HepG2 (cell line): ENCODE measurements around the gene BPHL. TPM values are rescaled to one million over a fixed set of nuclear protein-coding genes. Genes with fewer than 3 reads are reported as not detected.

Source experiments
- ATF2 ChIP-seq: sonication (generic); formaldehyde crosslinking; IDR thresholded peaks from 2 replicates; pipeline ENCODE4 v1.4.0; 2020; ENCODE audit warnings: missing genetic modification reagents
- BRD4 ChIP-seq: sonication (generic); formaldehyde crosslinking; IDR thresholded peaks from 2 replicates; pipeline ENCODE4 v1.4.0; 2020; ENCODE audit warnings: missing genetic modification reagents
- ETV5 ChIP-seq: IDR thresholded peaks from 2 replicates; pipeline ENCODE4 v1.6.1; 2018; ENCODE audit warnings: missing biosample characterization, missing genetic modification reagents, inconsistent platforms, borderline replicate concordance
- FIP1L1 ChIP-seq: fragments of 200-400 bp; formaldehyde crosslinking; IDR thresholded peaks from 2 replicates; pipeline ENCODE4 v1.6.1; 2018; ENCODE audit warnings: low read depth, mild to moderate bottlenecking, low read length, moderate library complexity, borderline replicate concordance; ENCODE audit not compliant: insufficient read depth
- FOXP4 ChIP-seq: sonication (generic); formaldehyde crosslinking; IDR thresholded peaks from 2 replicates; pipeline ENCODE4 v1.4.0; 2020; ENCODE audit warnings: missing genetic modification reagents
- GABPA ChIP-seq, 2 experiments: IDR thresholded peaks; 2 replicates each; pipeline ENCODE4 v1.6.1; 2011 to 2016; ENCODE audit warnings: low read depth in 2 of 2, low read length in 1 of 2, missing biosample characterization in 1 of 2, missing genetic modification characterization in 1 of 2
- GPN1 ChIP-seq: sonication (generic); formaldehyde crosslinking; IDR thresholded peaks from 2 replicates; pipeline ENCODE4 v1.5.1; 2020; ENCODE audit warnings: missing genetic modification reagents, borderline replicate concordance
- HIVEP1 ChIP-seq: sonication (generic); formaldehyde crosslinking; IDR thresholded peaks from 2 replicates; pipeline ENCODE4 v1.4.0; 2020; ENCODE audit warnings: mild to moderate bottlenecking, missing genetic modification reagents
- KLF9 ChIP-seq: IDR thresholded peaks from 2 replicates; pipeline ENCODE4 v1.6.1; 2016; ENCODE audit warnings: low read depth
- NR2F6 ChIP-seq, 2 experiments: IDR thresholded peaks; 2 replicates each; pipeline ENCODE4 v1.6.1; 2016; ENCODE audit warnings: antibody characterized with exemption in 1 of 2, mild to moderate bottlenecking in 1 of 2
- SMAD3 ChIP-seq: sonication (generic); formaldehyde crosslinking; IDR thresholded peaks from 2 replicates; pipeline ENCODE4 v1.4.0; 2020; ENCODE audit warnings: missing genetic modification reagents
- SMARCE1 ChIP-seq: fragments of 450-650 bp; IDR thresholded peaks from 2 replicates; pipeline ENCODE4 v1.6.1; 2017; ENCODE audit warnings: borderline replicate concordance
- SYNCRIP ChIP-seq: fragments of 200-400 bp; formaldehyde crosslinking; IDR thresholded peaks from 2 replicates; pipeline ENCODE4 v1.6.1; 2018; ENCODE audit warnings: mild to moderate bottlenecking, low read depth, low read length; ENCODE audit not compliant: insufficient read depth
- TARDBP ChIP-seq: sonication (generic); formaldehyde crosslinking; IDR thresholded peaks from 2 replicates; pipeline ENCODE4 v1.8.0; 2022; ENCODE audit warnings: mild to moderate bottlenecking, missing genetic modification reagents
- TRIM24 ChIP-seq: sonication (generic); formaldehyde crosslinking; IDR thresholded peaks from 2 replicates; pipeline ENCODE4 v1.8.0; 2022; ENCODE audit warnings: mild to moderate bottlenecking, missing genetic modification reagents
- ZBTB21 ChIP-seq: sonication (generic); formaldehyde crosslinking; IDR thresholded peaks from 2 replicates; pipeline ENCODE4 v1.4.0; 2020; ENCODE audit warnings: missing genetic modification reagents
- ZFP90 ChIP-seq: sonication (generic); formaldehyde crosslinking; IDR thresholded peaks from 2 replicates; pipeline ENCODE4 v1.8.0; 2022; ENCODE audit warnings: missing genetic modification reagents, mild to moderate bottlenecking, inconsistent platforms, borderline replicate concordance
- ZNF20 ChIP-seq: sonication (generic); formaldehyde crosslinking; IDR thresholded peaks from 2 replicates; pipeline ENCODE4 v1.4.0; 2020; ENCODE audit warnings: mild to moderate bottlenecking, moderate library complexity, missing genetic modification reagents
- ZNF205 ChIP-seq: IDR thresholded peaks from 2 replicates; pipeline ENCODE4 v1.6.1; 2018; ENCODE audit warnings: missing biosample characterization, missing genetic modification reagents
- ZNF562 ChIP-seq: sonication (generic); formaldehyde crosslinking; IDR thresholded peaks from 2 replicates; pipeline ENCODE4 v1.8.0; 2022; ENCODE audit warnings: missing genetic modification reagents, borderline replicate concordance
- ZNF644 ChIP-seq: IDR thresholded peaks from 2 replicates; pipeline ENCODE4 v1.6.1; 2016; ENCODE audit warnings: low read depth
- polyA plus RNA-seq, 8 experiments: library from polyadenylated mRNA; depleted of rRNA in 3 of 8; stranded (reverse) in 7 of 8; unstranded in 1 of 8; fragments of >200 nt; fragmentation: Illumina TruSeq in 4 of 8; extraction: Trizol in 4 of 8; gene quantifications; 2 replicates each; pipeline versions ENCODE4 v1.2.1 to v1.2.3, GENCODE V29; 2011 to 2016; ENCODE audit warnings: low read depth in 4 of 8, missing spikeins in 1 of 8, mixed read lengths in 1 of 8; ENCODE audit not compliant: insufficient read depth in 1 of 8
- total RNA-seq, 5 experiments: library from RNA; depleted of rRNA; stranded (reverse); fragments of >200 nt; fragmentation: Illumina TruSeq; extraction: Trizol; gene quantifications; 2 replicates each; pipeline ENCODE4 v1.2.3, GENCODE V29; 2016; ENCODE audit warnings: low read depth in 1 of 5
- TF ChIP-seq, protein P1 (sequence below): sonication (generic); formaldehyde crosslinking; IDR thresholded peaks from 2 replicates; pipeline ENCODE4 v1.4.0; 2020; ENCODE audit warnings: missing genetic modification reagents

Gene BPHL
- total and polyA plus RNA-seq, 2 of the 13 experiments (the other 11 are each of a cell fraction or from before 2014, with no cell fraction given), result 37.8 to 39.5 TPM

DNA sequence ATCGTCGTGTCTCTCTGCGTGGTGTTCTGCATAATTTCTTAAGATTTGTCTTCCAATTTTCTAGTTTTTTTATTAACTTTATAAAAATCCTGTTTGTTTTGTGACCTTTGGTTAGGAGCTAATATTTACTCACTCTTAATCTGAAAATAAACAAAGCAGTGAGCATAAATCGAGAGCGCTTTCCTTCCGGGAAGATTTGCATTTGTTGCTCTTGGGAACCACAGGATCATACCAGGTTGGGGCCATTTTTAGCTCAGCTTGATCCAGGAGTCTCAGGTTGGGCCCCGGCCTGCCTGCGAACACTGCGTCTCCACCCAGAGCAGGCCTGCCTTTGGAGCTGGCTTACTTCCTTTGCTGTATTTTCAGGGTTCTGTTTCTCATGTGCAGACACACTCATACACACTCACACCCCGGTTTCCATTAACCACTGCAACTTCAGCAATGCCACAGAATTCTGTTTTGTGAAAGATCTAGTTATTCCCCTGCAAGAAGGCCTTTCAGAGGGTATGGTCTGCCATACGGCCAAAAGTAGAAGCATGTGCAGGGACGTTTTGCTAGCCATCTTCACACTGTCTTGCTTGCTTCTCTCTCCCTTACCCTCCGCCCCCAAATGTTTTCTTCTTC is 17.3 kb downstream of the BPHL start (continued):
- TF ChIP-seq, protein P1, sequence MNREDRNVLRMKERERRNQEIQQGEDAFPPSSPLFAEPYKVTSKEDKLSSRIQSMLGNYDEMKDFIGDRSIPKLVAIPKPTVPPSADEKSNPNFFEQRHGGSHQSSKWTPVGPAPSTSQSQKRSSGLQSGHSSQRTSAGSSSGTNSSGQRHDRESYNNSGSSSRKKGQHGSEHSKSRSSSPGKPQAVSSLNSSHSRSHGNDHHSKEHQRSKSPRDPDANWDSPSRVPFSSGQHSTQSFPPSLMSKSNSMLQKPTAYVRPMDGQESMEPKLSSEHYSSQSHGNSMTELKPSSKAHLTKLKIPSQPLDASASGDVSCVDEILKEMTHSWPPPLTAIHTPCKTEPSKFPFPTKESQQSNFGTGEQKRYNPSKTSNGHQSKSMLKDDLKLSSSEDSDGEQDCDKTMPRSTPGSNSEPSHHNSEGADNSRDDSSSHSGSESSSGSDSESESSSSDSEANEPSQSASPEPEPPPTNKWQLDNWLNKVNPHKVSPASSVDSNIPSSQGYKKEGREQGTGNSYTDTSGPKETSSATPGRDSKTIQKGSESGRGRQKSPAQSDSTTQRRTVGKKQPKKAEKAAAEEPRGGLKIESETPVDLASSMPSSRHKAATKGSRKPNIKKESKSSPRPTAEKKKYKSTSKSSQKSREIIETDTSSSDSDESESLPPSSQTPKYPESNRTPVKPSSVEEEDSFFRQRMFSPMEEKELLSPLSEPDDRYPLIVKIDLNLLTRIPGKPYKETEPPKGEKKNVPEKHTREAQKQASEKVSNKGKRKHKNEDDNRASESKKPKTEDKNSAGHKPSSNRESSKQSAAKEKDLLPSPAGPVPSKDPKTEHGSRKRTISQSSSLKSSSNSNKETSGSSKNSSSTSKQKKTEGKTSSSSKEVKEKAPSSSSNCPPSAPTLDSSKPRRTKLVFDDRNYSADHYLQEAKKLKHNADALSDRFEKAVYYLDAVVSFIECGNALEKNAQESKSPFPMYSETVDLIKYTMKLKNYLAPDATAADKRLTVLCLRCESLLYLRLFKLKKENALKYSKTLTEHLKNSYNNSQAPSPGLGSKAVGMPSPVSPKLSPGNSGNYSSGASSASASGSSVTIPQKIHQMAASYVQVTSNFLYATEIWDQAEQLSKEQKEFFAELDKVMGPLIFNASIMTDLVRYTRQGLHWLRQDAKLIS (CRISPR knock-in tag), result no peak
- 0 out of 2 replicates have a peak, but pooled peaks have one; percentile 51 for TF ChIP-seq ATF2 (CRISPR knock-in tag)
- no peak for TF ChIP-seq ZFP90
- no peak for TF ChIP-seq FIP1L1
- no peak for TF ChIP-seq HIVEP1 (CRISPR knock-in tag)
- no peak for TF ChIP-seq KLF9 (CRISPR knock-in tag)
- peak; percentile 78 for TF ChIP-seq ZNF644 (CRISPR knock-in tag)
- TF ChIP-seq TARDBP, result no peak
- TF ChIP-seq NR2F6 (IDR thresholded peaks at IDR 0.05), result no peak
- peak; percentile 34; the same call in 1 of the 2 replicates for TF ChIP-seq NR2F6 (CRISPR knock-in tag; IDR thresholded peaks at IDR 0.05)
- TF ChIP-seq FOXP4 (CRISPR knock-in tag), result peak; percentile 84
- TF ChIP-seq ETV5 (CRISPR knock-in tag), result peak; percentile 85
- no peak for TF ChIP-seq GABPA (IDR thresholded peaks at IDR 0.05; ENCODE audit: low read depth, low read length)
- 0 out of 2 replicates have a peak, but pooled peaks have one; percentile 32 for TF ChIP-seq GABPA (CRISPR knock-in tag; IDR thresholded peaks at IDR 0.05; ENCODE audit: low read depth)
- 0 out of 2 replicates have a peak, but pooled peaks have one; percentile 16 for TF ChIP-seq SMAD3 (CRISPR knock-in tag)
- peak; percentile 71; the same call in 1 of the 2 replicates for TF ChIP-seq ZNF205 (CRISPR knock-in tag)
- TF ChIP-seq ZNF562 (CRISPR knock-in tag), result no peak
- no peak for TF ChIP-seq SYNCRIP
- TF ChIP-seq TRIM24 (CRISPR knock-in tag), result no peak
- TF ChIP-seq GPN1 (CRISPR knock-in tag), result no peak
- TF ChIP-seq BRD4 (CRISPR knock-in tag), result no peak
- no peak for TF ChIP-seq SMARCE1
- TF ChIP-seq ZNF20 (CRISPR knock-in tag), result no peak
- no peak for TF ChIP-seq ZBTB21 (CRISPR knock-in tag)
